ENCODE data around the gene UBN2.
"Not testable (repeated sequence)": the region's sequence is repeated elsewhere in the genome, so short reads cannot be mapped to it uniquely, and the experiment has no call there.

DNA sequence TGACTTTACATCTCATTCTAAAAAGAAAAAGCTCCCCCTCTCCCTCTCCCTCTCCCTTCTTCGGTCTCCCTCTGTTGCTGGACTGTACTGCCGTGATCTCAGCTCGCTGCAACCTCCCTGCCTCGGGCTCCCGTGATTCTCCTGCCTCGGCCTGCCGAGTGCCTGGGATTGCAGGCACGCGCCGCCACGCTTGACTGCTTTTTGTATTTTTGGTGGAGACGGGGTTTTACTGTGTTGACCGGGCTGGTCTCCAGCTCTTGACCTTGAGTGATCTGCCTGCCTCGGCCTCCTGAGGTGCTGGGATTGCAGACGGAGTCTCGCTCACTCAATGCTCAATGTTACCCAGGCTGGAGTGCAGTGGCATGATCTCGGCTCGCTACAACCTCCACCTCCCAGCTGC is 6.2 kb upstream of the UBN2 start:
- not testable (repeated sequence) for TF ChIP-seq POLR2A (IDR thresholded peaks at IDR 0.05)
- TF ChIP-seq, protein P1, sequence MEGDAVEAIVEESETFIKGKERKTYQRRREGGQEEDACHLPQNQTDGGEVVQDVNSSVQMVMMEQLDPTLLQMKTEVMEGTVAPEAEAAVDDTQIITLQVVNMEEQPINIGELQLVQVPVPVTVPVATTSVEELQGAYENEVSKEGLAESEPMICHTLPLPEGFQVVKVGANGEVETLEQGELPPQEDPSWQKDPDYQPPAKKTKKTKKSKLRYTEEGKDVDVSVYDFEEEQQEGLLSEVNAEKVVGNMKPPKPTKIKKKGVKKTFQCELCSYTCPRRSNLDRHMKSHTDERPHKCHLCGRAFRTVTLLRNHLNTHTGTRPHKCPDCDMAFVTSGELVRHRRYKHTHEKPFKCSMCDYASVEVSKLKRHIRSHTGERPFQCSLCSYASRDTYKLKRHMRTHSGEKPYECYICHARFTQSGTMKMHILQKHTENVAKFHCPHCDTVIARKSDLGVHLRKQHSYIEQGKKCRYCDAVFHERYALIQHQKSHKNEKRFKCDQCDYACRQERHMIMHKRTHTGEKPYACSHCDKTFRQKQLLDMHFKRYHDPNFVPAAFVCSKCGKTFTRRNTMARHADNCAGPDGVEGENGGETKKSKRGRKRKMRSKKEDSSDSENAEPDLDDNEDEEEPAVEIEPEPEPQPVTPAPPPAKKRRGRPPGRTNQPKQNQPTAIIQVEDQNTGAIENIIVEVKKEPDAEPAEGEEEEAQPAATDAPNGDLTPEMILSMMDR (IDR thresholded peaks at IDR 0.05), result not testable (repeated sequence)

Data from prostate gland (tissue), 2 donors.